HG02759 (cell line): ENCODE results near the gene VAT1L.

ENCODE experiments used
- ATAC-seq: cut with Tn5 transposase; IDR thresholded peaks from one replicate; pipeline ENCODE4 v1.9.1; 2021; ENCODE audit warnings: mild to moderate bottlenecking, moderate library complexity; ENCODE audit not compliant: unreplicated experiment

Gene VAT1L

GRCh38 chr16:77788181-77789084 lies at the start of gene VAT1L:
VAT1L (plus strand) TSS chr16:77788564; CDS start chr16:77788683, 119 bp downstream.
- peak; percentile 79 for ATAC-seq

- no peak for ATAC-seq
These were observed 49.4 kb upstream of the VAT1L start for GRCh38 chr16:77738706-77739558.

GRCh38 chr16:77739559-77739892 lies 48.8 kb upstream of the VAT1L start:
- no peak for ATAC-seq

GRCh38 chr16:77744141-77744540 lies 44.2 kb upstream of the VAT1L start:
- no peak for ATAC-seq

- no peak for ATAC-seq
These were observed 42.4 kb upstream of the VAT1L start for GRCh38 chr16:77745972-77746371.

- no peak for ATAC-seq
These were observed 39.9 kb upstream of the VAT1L start for GRCh38 chr16:77748421-77749005.

- ATAC-seq: no peak
These were observed 38.9 kb upstream of the VAT1L start for GRCh38 chr16:77749415-77749814.

- no peak for ATAC-seq
These were observed 30.3 kb upstream of the VAT1L start for GRCh38 chr16:77758046-77758445.

GRCh38 chr16:77758508-77758907 lies 29.9 kb upstream of the VAT1L start:
- ATAC-seq: no peak

- no peak for ATAC-seq
These were observed 29.2 kb upstream of the VAT1L start for GRCh38 chr16:77759201-77759600.

GRCh38 chr16:77759821-77760220 lies 28.5 kb upstream of the VAT1L start:
- ATAC-seq: no peak

GRCh38 chr16:77760800-77761199 lies 27.6 kb upstream of the VAT1L start:
- no peak for ATAC-seq

- no peak for ATAC-seq
These were observed 27.2 kb upstream of the VAT1L start for GRCh38 chr16:77761204-77761603.

- no peak for ATAC-seq
These were observed 26.1 kb upstream of the VAT1L start for GRCh38 chr16:77762262-77762661.

GRCh38 chr16:77763994-77764393 lies 24.4 kb upstream of the VAT1L start:
- ATAC-seq: no peak

GRCh38 chr16:77767211-77767610 lies 21.2 kb upstream of the VAT1L start:
- ATAC-seq: no peak

- ATAC-seq: no peak
These were observed 20.5 kb upstream of the VAT1L start for GRCh38 chr16:77767826-77768225.

- ATAC-seq: no peak
These were observed 12.2 kb upstream of the VAT1L start for GRCh38 chr16:77775911-77776909.

GRCh38 chr16:77777745-77778144 lies 10.6 kb upstream of the VAT1L start:
- ATAC-seq: no peak

GRCh38 chr16:77780378-77780837 lies 8.0 kb upstream of the VAT1L start:
- no peak for ATAC-seq
